Activated CD8-positive, alpha-beta memory T cell treated with anti-CD3 and anti-CD28 coated beads for 36 hours (primary cell): Measurements from ENCODE around the gene TRAPPC14. TPM values are rescaled to one million over a fixed set of nuclear protein-coding genes. Genes with fewer than 3 reads are reported as not detected.

ENCODE experiments used
- CTCF ChIA-PET: fragments of 350-600 bp; sonication (Branson Sonifier 250); formaldehyde crosslinking; loops from one replicate; lab custom pipeline; 2021; ENCODE audit warnings: antibody characterized with exemption; lab: Charles Lee
- POLR2A ChIA-PET: fragments of 350-600 bp; sonication (Branson Sonifier 250); formaldehyde crosslinking; loops from one replicate; lab custom pipeline; 2021; ENCODE audit warnings: antibody characterized with exemption; lab: Charles Lee
- total RNA-seq, 2 experiments: library from RNA; stranded (reverse); gene quantifications; one replicate each; pipeline ENCODE4 v1.2.3, GENCODE V29; 2021

Gene TRAPPC14
- total RNA-seq, 2 experiments from 2014 or later: 26.6 to 26.7 TPM

- POLR2A ChIA-PET: interaction anchor here (0.6 to 1.8 kb wide), 6 partner anchors 20 to 309 kb away, joined by 3 to 6 read pairs (median 3); partner anchors contain the start of genes LAMTOR4 and ZCWPW1
- CTCF ChIA-PET: interaction anchor here (0.6 to 3.1 kb wide), 4 partner anchors 11 to 38 kb away, joined by 3 to 16 read pairs (median 4); partner anchors contain the start of gene AP4M1
Observed at GRCh38 chr7:100119970-100120732, 38.4 kb downstream of the TRAPPC14 start.

GRCh38 chr7:100119072-100119969 lies 39.2 kb downstream of the TRAPPC14 start, which contains the start of the genes CNPY4 and TAF6:
Gene CNPY4, plus strand, starts transcription at chr7:100119634. Its CDS starts 111 bp downstream, at chr7:100119745.
Gene TAF6, minus strand, starts transcription at chr7:100119358. Its CDS starts 5,149 bp downstream, at chr7:100114209.
- ChIA-PET POLR2A (interaction anchor here (1.8 kb wide), 1 partner anchor 24 kb away, joined by 6 read pairs; no protein-coding TSS in a partner anchor), CTCF (interaction anchor here (0.6 to 3.1 kb wide), 4 partner anchors 12 to 37 kb away, joined by 3 to 16 read pairs (median 4); partner anchors contain the start of gene AP4M1)

- ChIA-PET POLR2A (interaction anchor here (0.7 kb wide), 1 partner anchor 29 kb away, joined by 11 read pairs; no protein-coding TSS in a partner anchor), CTCF (no interaction called here)
Observed at GRCh38 chr7:100118388-100119071, 40.0 kb downstream of the TRAPPC14 start.

- ChIA-PET POLR2A (no interaction called here), CTCF (interaction anchor here (0.6 kb wide), 1 partner anchor 27 kb away, joined by 5 read pairs; no protein-coding TSS in a partner anchor)
Observed at GRCh38 chr7:100115026-100115425, 43.5 kb downstream of the TRAPPC14 start.

- CTCF ChIA-PET: interaction anchor here (0.7 kb wide), 1 partner anchor 10 kb away, joined by 4 read pairs; the partner anchor contains the start of gene AP4M1
- POLR2A ChIA-PET: interaction anchor here (1.1 kb wide), 1 partner anchor 22 kb away, joined by 3 read pairs; no protein-coding TSS in a partner anchor
Observed at GRCh38 chr7:100111914-100112313, 46.6 kb downstream of the TRAPPC14 start.

- ChIA-PET POLR2A (interaction anchor here (1.1 kb wide), 1 partner anchor 21 kb away, joined by 3 read pairs; no protein-coding TSS in a partner anchor), CTCF (no interaction called here)
Observed at GRCh38 chr7:100111156-100111555, 47.4 kb downstream of the TRAPPC14 start.

GRCh38 chr7:100109521-100110163 lies 48.9 kb downstream of the TRAPPC14 start:
- ChIA-PET CTCF (interaction anchor here (0.7 kb wide), 1 partner anchor 694 kb away, joined by 3 read pairs; no protein-coding TSS in a partner anchor), POLR2A (no interaction called here)

- POLR2A ChIA-PET: no interaction called here
Observed at GRCh38 chr7:100107890-100108289, 50.6 kb downstream of the TRAPPC14 start.

GRCh38 chr7:100107125-100107737 lies 51.3 kb downstream of the TRAPPC14 start:
- POLR2A ChIA-PET: interaction anchor here (1.2 kb wide), 1 partner anchor 10 kb away, joined by 3 read pairs; no protein-coding TSS in a partner anchor
- CTCF ChIA-PET: no interaction called here

More at GRCh38 chr7:100107890-100108289, 50.6 kb downstream of the TRAPPC14 start:
- CTCF ChIA-PET: no interaction called here

GRCh38 chr7:100106633-100107032 lies 51.9 kb downstream of the TRAPPC14 start:
- CTCF ChIA-PET: no interaction called here
- POLR2A ChIA-PET: interaction anchor here (0.6 to 1.2 kb wide), 2 partner anchors 9 to 32 kb away, joined by 3 read pairs; no protein-coding TSS in a partner anchor

- POLR2A ChIA-PET: no interaction called here
- CTCF ChIA-PET: no interaction called here
Observed at GRCh38 chr7:100105534-100105933, 53.0 kb downstream of the TRAPPC14 start.

Other genes with a start within 250 kb of the TRAPPC14 start
- gene TRIM4, start 239.2 kb downstream of the TRAPPC14 start, total RNA-seq: 10 to 100 TPM; 24.7 to 25.5 TPM
- gene GJC3, start 229.1 kb downstream of the TRAPPC14 start, total RNA-seq: under 1 TPM; 0.32 to 0.59 TPM
- gene AZGP1, start 182.7 kb downstream of the TRAPPC14 start, total RNA-seq: not detected
- gene ZKSCAN1, start 143.1 kb downstream of the TRAPPC14 start, total RNA-seq: 10 to 100 TPM; 40.4 to 44.6 TPM
- gene ZSCAN21, start 108.9 kb downstream of the TRAPPC14 start, total RNA-seq: 1 to 10 TPM; 9.6 to 9.9 TPM
- gene ZNF3, start 77.0 kb downstream of the TRAPPC14 start, total RNA-seq: 10 to 100 TPM; 25.3 to 27.4 TPM
- 100 to 1,000 TPM; 107 to 111 TPM for gene COPS6, start 69.8 kb downstream of the TRAPPC14 start, total RNA-seq
- 100 to 1,000 TPM; 437 to 447 TPM for gene MCM7, start 57.3 kb downstream of the TRAPPC14 start, total RNA-seq
- 10 to 100 TPM; 15.3 to 15.6 TPM for gene AP4M1, start 57.1 kb downstream of the TRAPPC14 start, total RNA-seq
- gene TAF6, start 39.4 kb downstream of the TRAPPC14 start, total RNA-seq: 10 to 100 TPM; 70.2 to 75.6 TPM
- gene CNPY4, start 39.1 kb downstream of the TRAPPC14 start, total RNA-seq: 10 to 100 TPM; 13.2 to 14.5 TPM
- gene MBLAC1, start 31.8 kb downstream of the TRAPPC14 start, total RNA-seq: 1 to 10 TPM; 3.7 to 4.2 TPM
- gene LAMTOR4, start 9.8 kb downstream of the TRAPPC14 start, total RNA-seq: 100 to 1,000 TPM; 117 to 120 TPM
- under 1 TPM; 0.48 to 0.71 TPM for gene GAL3ST4, start 9.9 kb upstream of the TRAPPC14 start, total RNA-seq
- gene GPC2, start 18.7 kb upstream of the TRAPPC14 start, total RNA-seq: 1 to 10 TPM; 2.3 to 2.8 TPM
- 1 to 10 TPM; 6.2 to 7.1 TPM for gene STAG3, start 19.2 kb upstream of the TRAPPC14 start, total RNA-seq
- gene PVRIG, start 61.2 kb upstream of the TRAPPC14 start, total RNA-seq: 10 to 100 TPM; 22.4 to 23.6 TPM
- not detected for gene SPDYE3, start 149.0 kb upstream of the TRAPPC14 start, total RNA-seq
- 10 to 100 TPM; 29.9 to 36.7 TPM for gene PILRB, start 199.4 kb upstream of the TRAPPC14 start, total RNA-seq
- gene PILRA, start 214.8 kb upstream of the TRAPPC14 start, total RNA-seq: under 1 TPM; 0.30 to 0.48 TPM